ENCODE data around the gene MDFIC. TPM values are rescaled to one million over a fixed set of nuclear protein-coding genes. Genes with fewer than 3 reads are reported as not detected.

Gene MDFIC
- polyA plus RNA-seq, 1 experiment: 35.9 TPM

DNA sequence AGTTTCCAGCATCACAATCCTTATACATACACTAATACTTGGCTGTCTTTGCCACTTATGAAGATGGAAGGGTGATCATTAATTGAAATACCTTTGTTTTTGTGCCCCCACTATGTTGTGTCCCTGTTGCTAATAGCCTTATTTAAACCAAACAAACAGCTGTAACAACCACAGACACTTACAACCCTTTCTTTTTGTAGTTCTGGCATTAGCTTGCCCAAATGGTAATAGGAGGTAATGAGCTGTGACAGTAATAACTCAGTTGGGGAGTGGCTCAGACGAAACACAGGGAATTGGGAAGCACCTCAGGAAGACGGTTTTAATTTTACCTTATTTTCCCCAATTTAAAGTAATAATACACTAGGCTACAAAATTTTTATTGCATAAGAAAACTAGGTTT, 83.4 kb downstream of the MDFIC start:
- POLR2A ChIA-PET: no interaction called here
- CTCF ChIA-PET: no interaction called here
- no peaks in the 10 kb centered on the region for H3K27me3 ChIP-seq (ENCODE audit: control insufficient read depth, insufficient read depth, low read length)
- no peak overlapping the region for H3K4me3 ChIP-seq (ENCODE audit: low read depth, low read length)
- H3K9me3 ChIP-seq (ENCODE audit: control insufficient read depth, insufficient read depth, low read length): no peaks in the 10 kb centered on the region
- DNase-seq (ENCODE audit: low read depth, low spot score): no peak
- TF ChIP-seq, protein P1, sequence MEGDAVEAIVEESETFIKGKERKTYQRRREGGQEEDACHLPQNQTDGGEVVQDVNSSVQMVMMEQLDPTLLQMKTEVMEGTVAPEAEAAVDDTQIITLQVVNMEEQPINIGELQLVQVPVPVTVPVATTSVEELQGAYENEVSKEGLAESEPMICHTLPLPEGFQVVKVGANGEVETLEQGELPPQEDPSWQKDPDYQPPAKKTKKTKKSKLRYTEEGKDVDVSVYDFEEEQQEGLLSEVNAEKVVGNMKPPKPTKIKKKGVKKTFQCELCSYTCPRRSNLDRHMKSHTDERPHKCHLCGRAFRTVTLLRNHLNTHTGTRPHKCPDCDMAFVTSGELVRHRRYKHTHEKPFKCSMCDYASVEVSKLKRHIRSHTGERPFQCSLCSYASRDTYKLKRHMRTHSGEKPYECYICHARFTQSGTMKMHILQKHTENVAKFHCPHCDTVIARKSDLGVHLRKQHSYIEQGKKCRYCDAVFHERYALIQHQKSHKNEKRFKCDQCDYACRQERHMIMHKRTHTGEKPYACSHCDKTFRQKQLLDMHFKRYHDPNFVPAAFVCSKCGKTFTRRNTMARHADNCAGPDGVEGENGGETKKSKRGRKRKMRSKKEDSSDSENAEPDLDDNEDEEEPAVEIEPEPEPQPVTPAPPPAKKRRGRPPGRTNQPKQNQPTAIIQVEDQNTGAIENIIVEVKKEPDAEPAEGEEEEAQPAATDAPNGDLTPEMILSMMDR (IDR thresholded peaks at IDR 0.05; ENCODE audit: low read depth, low read length): no peak
- H3K27ac ChIP-seq (ENCODE audit: low read depth, low read length): no peak overlapping the region

DNA sequence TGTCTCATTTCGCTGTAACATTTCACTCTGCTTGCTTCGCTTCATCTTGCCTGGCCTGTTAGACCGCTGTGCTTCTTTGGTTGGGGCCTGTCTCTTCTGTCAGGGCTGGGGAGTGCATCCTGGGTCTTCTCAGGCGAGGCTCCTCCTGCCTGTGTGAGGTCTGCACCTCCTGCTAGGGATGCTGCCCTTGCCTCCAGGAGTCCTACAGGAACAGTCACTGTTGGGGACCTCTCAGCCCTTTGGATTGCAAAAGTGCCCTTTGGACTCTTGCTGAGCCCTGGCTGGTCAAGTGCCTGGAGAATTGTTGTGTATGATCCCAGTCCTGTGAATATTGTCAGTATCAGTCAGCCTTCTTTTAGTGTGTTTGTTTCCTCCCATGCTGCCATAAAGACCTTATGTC, 84.1 kb downstream of the MDFIC start:
- H3K4me3 ChIP-seq (ENCODE audit: low read depth, low read length): no peak overlapping the region
- POLR2A ChIA-PET: no interaction called here
- TF ChIP-seq, protein P1 (IDR thresholded peaks at IDR 0.05; ENCODE audit: low read depth, low read length): no peak
- no peak overlapping the region for H3K27ac ChIP-seq (ENCODE audit: low read depth, low read length)
- CTCF ChIA-PET: no interaction called here
- H3K27me3 ChIP-seq (ENCODE audit: control insufficient read depth, insufficient read depth, low read length): no peaks in the 10 kb centered on the region
- DNase-seq (ENCODE audit: low read depth, low spot score): no peak
- no peaks in the 10 kb centered on the region for H3K9me3 ChIP-seq (ENCODE audit: control insufficient read depth, insufficient read depth, low read length)

DNA sequence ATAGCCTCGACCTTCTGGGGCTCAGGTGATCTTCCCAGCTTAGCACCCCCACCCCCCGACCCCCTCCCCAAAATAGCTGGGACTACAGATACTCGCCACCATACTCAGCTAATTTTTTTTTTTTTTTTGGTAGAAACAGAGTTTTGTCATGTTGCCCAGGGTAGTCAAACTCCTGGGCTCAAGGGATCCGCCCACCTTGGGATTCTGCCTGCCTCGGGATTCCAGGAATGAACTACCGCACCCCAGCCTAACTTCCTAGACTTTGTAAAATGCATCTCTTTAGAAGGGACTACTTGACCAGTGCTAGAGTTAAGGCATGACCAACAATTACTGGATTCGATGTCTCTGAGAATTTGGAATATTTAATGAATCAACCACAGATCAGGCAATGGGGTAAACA, 85.9 kb downstream of the MDFIC start:
- Histone ChIP-seq H3K4me3 (ENCODE audit: low read depth, low read length) (no peak overlapping the region), H3K9me3 (ENCODE audit: control insufficient read depth, insufficient read depth, low read length) (no peaks in the 10 kb centered on the region), H3K27me3 (ENCODE audit: control insufficient read depth, insufficient read depth, low read length) (no peaks in the 10 kb centered on the region), H3K27ac (ENCODE audit: low read depth, low read length) (no peak overlapping the region)
- POLR2A ChIA-PET: no interaction called here
- no peak for DNase-seq (ENCODE audit: low read depth, low spot score)
- CTCF ChIA-PET: interaction anchor here (1.0 kb wide), 1 partner anchor 142 kb away, joined by 3 read pairs; no protein-coding TSS in a partner anchor
- TF ChIP-seq, protein P1 (IDR thresholded peaks at IDR 0.05; ENCODE audit: low read depth, low read length): no peak

DNA sequence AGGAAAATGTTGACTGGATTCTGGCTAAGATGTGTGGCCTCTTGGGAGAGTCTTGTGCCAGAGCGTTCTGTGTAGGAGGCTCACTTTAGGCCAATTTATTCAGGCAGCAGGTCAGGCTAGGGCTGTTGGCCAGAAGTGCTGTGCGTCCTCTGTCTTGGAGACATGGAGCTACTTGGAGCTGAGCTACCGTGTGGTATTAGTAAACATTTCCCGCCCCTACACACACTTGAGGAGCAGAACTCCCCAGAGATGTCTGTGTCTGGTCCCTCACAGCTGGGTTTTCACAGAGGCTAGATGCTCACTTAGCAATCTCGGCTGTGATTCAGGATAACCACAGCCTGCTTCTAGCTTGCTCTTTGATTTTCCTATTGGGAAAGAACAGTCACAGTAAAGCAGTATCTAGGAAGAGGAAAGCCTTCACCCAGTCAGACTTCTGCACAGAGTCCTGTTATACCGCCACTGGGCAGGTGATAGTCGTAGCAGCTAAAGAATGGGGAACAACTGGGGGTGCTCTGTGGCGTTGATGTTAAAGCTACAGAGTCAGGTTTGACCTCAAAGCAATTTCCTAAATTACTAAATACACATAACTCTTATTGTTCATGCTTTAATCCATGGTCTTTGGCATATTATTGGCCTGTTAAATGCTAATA, 86.7 kb downstream of the MDFIC start:
- TF ChIP-seq, protein P1 (IDR thresholded peaks at IDR 0.05; ENCODE audit: low read depth, low read length): no peak
- DNase-seq (ENCODE audit: low read depth, low spot score): peak; percentile 44
- Histone ChIP-seq H3K9me3 (ENCODE audit: control insufficient read depth, insufficient read depth, low read length) (no peaks in the 10 kb centered on the region), H3K27me3 (ENCODE audit: control insufficient read depth, insufficient read depth, low read length) (no peaks in the 10 kb centered on the region), H3K27ac (ENCODE audit: low read depth, low read length) (no peak overlapping the region), H3K4me3 (ENCODE audit: low read depth, low read length) (no peak overlapping the region)
- ChIA-PET POLR2A (interaction anchor here (0.6 to 0.9 kb wide), 5 partner anchors 11 to 1143 kb away, joined by 3 to 6 read pairs (median 4); no protein-coding TSS in a partner anchor), CTCF (interaction anchor here (1.2 to 1.6 kb wide), 2 partner anchors 10 to 927 kb away, joined by 3 read pairs; no protein-coding TSS in a partner anchor)

DNA sequence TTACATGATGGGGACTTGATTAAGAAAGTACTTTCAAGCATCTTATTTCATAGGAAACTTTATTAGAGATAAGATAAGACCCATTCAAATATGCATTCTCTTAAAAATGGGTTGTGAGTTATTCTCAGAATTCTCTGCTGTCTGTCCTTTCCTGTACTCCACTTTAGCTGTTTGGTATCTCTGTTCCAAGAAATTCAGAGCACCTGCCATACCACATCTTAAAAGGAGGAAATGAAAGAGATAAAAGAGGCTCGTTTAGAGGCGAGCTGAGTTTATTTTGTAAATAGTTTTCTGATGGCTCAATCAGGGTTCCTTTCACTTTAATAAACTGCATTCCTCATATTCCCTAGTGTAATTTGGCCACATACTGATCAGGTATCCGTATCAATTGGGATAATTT, 87.2 kb downstream of the MDFIC start:
- H3K4me3 ChIP-seq (ENCODE audit: low read depth, low read length): no peak overlapping the region
- TF ChIP-seq, protein P1 (IDR thresholded peaks at IDR 0.05; ENCODE audit: low read depth, low read length): no peak
- DNase-seq (ENCODE audit: low read depth, low spot score): no peak
- no peaks in the 10 kb centered on the region for H3K9me3 ChIP-seq (ENCODE audit: control insufficient read depth, insufficient read depth, low read length)
- H3K27ac ChIP-seq (ENCODE audit: low read depth, low read length): no peak overlapping the region
- no peaks in the 10 kb centered on the region for H3K27me3 ChIP-seq (ENCODE audit: control insufficient read depth, insufficient read depth, low read length)
- POLR2A ChIA-PET: interaction anchor here (0.6 kb wide), 1 partner anchor 1143 kb away, joined by 5 read pairs; no protein-coding TSS in a partner anchor
- CTCF ChIA-PET: interaction anchor here (1.2 to 1.6 kb wide), 2 partner anchors 11 to 927 kb away, joined by 3 read pairs; no protein-coding TSS in a partner anchor

Data from AG04450 (cell line).